Duodenal mucosa (tissue), 2 donors: ENCODE measurements around the gene GALNT12.

ENCODE experiments used
- H3K27ac ChIP-seq: one replicate; pipeline ENCODE4 v1.7.0; 2013; ENCODE audit warnings: low read depth, low read length
- H3K27me3 ChIP-seq, 2 donors: one replicate each; pipeline ENCODE4 v1.7.0; 2013; ENCODE audit warnings: low read length in 2 of 2, control low read depth in 1 of 2; ENCODE audit not compliant: insufficient read depth in 2 of 2, control insufficient read depth in 1 of 2
- H3K36me3 ChIP-seq, 2 donors: one replicate each; pipeline ENCODE4 v1.7.0; 2013; ENCODE audit warnings: low read length in 2 of 2, control low read depth in 1 of 2; ENCODE audit not compliant: insufficient read depth in 2 of 2, control insufficient read depth in 1 of 2
- H3K4me1 ChIP-seq, 2 donors: one replicate each; pipeline ENCODE4 v1.7.0; 2013; ENCODE audit warnings: low read length in 2 of 2, control low read depth in 1 of 2; ENCODE audit not compliant: insufficient read depth in 2 of 2, control insufficient read depth in 1 of 2
- H3K4me3 ChIP-seq, 2 donors: one replicate each; pipeline ENCODE4 v1.7.0; 2013; ENCODE audit warnings: low read length in 2 of 2, low read depth in 1 of 2
- H3K9ac ChIP-seq, 2 donors: one replicate each; pipeline ENCODE4 v1.7.0; 2013; ENCODE audit warnings: low read length in 2 of 2, low read depth in 1 of 2
- H3K9me3 ChIP-seq, 2 donors: one replicate each; pipeline ENCODE4 v1.7.0; 2013; ENCODE audit warnings: low read length in 2 of 2, control low read depth in 1 of 2; ENCODE audit not compliant: control insufficient read depth in 1 of 2

GALNT12 gene

DNA sequence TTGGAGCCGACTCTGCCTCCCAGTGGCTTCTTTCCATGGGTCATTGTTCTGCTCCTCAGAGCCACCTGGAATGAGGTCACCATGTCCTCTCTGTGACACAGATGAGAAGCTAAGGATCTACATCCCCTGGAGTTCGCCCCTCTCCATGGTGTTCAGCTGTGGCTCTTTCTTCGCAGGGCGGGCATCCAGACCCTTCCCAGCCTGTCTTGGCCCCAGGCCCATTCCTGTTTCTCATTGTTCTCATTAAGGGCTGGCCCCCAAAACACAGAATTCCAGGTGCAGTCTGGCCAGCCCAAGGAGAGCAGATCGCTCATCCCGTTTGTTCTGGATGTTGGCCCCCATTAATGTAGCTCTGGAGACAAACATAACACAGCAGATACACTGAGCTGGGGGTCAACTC lies 69.8 kb downstream of the GALNT12 start:
- no peaks in the 10 kb centered on the region for H3K27me3 ChIP-seq
- no peak overlapping the region for H3K4me3 ChIP-seq

DNA sequence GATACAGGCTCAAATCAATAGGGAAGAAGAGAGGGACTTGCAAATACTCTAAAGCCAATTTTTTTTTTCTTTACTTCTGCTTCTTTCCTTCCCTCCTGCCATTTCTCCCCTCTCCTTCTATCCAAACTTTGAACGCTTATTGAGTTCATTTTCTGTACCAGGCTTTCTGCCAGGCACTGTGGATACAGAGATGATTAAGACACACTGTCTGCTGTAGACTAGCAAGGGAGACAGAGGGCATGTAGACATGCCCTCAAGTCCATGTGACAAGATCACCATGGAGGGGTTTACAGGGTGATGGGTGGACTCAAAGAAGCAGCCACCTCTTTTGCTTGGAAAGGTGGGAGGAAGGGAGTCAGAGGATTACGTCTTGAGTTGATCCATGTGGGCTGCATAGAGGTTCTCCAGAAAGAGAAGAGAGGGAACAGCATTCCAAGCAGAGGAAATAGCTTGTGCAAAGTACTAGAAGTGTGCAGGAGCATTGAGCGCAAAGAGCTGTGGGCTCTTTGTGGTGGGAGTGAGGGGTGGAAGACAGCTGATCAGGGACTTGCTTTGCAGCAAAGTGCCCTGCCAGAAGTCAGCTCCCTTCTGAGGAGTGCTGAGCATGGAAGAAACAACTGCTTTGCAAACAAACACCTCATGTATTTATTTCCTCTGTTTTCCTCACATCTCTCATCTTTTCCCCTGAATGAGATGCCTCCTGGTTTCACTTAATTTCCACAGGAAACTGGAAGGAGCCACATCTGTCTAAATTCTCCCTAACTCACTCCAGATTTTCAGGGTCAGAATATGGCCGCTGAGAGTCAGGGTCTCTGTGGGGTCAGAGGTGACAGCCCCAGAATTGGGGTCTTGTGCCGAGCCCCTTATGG lies 71.9 kb downstream of the GALNT12 start:
- no peaks in the 10 kb centered on the region for H3K9me3 ChIP-seq
- no peak overlapping the region for H3K9ac ChIP-seq
- no peaks in the 10 kb centered on the region for H3K36me3 ChIP-seq
- no peak overlapping the region for H3K4me3 ChIP-seq
- no peaks in the 10 kb centered on the region for H3K27me3 ChIP-seq
- H3K4me1 ChIP-seq, result no peaks in the 10 kb centered on the region
- no peak overlapping the region for H3K27ac ChIP-seq

More for the DNA sequence above, 69.8 kb downstream of the GALNT12 start:
- Histone ChIP-seq H3K36me3 (no peaks in the 10 kb centered on the region), H3K4me1 (no peaks in the 10 kb centered on the region), H3K9ac (no peak overlapping the region), H3K9me3 (no peaks in the 10 kb centered on the region), H3K27ac (no peak overlapping the region)

DNA sequence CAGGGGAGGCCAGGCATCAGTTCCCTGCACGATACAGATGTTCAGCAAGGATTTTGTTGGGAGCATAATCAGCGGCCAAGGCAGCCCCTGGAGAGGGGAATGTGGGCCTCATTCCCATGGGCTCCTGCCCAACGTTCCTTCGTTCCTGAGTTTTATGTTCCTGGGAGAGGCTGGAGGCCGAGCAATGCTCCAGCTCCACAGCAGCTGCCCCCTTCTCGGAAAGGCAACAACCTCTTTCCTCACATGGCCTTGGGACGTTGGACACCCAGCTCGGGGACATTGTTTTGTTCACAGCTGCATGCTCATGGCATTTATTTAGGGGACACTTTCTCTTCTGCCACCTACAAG lies 72.5 kb downstream of the GALNT12 start:
- Histone ChIP-seq H3K4me1 (no peaks in the 10 kb centered on the region), H3K9me3 (no peaks in the 10 kb centered on the region), H3K27ac (no peak overlapping the region), H3K4me3 (no peak overlapping the region), H3K36me3 (no peaks in the 10 kb centered on the region), H3K9ac (no peak overlapping the region), H3K27me3 (no peaks in the 10 kb centered on the region)

DNA sequence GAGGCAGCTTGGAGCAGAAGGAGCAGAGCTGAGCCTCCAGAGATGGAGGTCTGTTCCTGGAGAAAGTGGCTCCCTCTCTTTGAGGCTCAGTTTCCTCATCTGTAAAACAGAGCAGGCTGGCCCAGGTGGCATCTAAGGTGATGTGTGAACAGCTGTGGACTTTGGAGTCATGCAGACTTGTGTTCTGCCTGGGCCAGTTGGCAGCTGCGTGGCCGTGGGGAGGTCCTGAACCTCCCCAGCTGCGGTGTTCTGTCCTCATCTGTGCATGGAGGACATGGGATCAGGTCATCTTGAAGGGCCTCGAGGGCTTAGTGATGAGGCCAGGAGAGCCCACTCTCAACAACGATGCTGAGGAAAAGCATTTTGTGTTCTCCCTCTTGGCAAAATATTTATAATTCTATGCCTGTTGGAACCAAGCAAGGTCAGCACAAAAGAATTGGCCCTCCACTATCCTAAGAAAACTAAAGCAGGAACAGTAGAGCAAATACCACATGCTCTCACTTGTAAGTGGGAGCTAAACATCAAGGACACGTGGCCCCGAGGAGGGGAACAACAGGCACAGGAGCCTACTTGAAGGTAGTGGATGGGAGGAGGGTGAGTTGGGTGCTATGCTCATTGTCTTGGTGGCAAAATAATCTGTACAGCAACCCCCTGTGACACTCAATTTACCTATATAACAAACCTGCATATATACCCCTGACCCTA lies 73.0 kb downstream of the GALNT12 start:
- H3K4me3 ChIP-seq, result no peak overlapping the region
- H3K27ac ChIP-seq, result no peak overlapping the region
- H3K27me3 ChIP-seq, result no peaks in the 10 kb centered on the region
- H3K9ac ChIP-seq, result no peak overlapping the region
- H3K4me1 ChIP-seq, result no peaks in the 10 kb centered on the region
- H3K9me3 ChIP-seq, result no peaks in the 10 kb centered on the region
- no peaks in the 10 kb centered on the region for H3K36me3 ChIP-seq

- Histone ChIP-seq H3K9me3 (no peaks in the 10 kb centered on the region), H3K9ac (no peak overlapping the region), H3K4me1 (no peaks in the 10 kb centered on the region), H3K4me3 (no peak overlapping the region), H3K36me3 (no peaks in the 10 kb centered on the region), H3K27ac (no peak overlapping the region), H3K27me3 (no peaks in the 10 kb centered on the region)
Measured at GRCh38 chr9:98881356-98881755, 73.9 kb downstream of the GALNT12 start.

GRCh38 chr9:98881836-98882568 lies 74.5 kb downstream of the GALNT12 start:
- no peaks in the 10 kb centered on the region for H3K9me3 ChIP-seq
- no peaks in the 10 kb centered on the region for H3K4me1 ChIP-seq
- no peak overlapping the region for H3K4me3 ChIP-seq
- H3K36me3 ChIP-seq, result no peaks in the 10 kb centered on the region
- no peaks in the 10 kb centered on the region for H3K27me3 ChIP-seq
- H3K9ac ChIP-seq, result no peak overlapping the region
- H3K27ac ChIP-seq, result no peak overlapping the region

- Histone ChIP-seq H3K9ac (no peak overlapping the region), H3K9me3 (no peaks in the 10 kb centered on the region), H3K27ac (no peak overlapping the region), H3K4me3 (no peak overlapping the region), H3K27me3 (no peaks in the 10 kb centered on the region), H3K4me1 (no peaks in the 10 kb centered on the region), H3K36me3 (no peaks in the 10 kb centered on the region)
Measured at GRCh38 chr9:98882569-98882923, 75.1 kb downstream of the GALNT12 start.

DNA sequence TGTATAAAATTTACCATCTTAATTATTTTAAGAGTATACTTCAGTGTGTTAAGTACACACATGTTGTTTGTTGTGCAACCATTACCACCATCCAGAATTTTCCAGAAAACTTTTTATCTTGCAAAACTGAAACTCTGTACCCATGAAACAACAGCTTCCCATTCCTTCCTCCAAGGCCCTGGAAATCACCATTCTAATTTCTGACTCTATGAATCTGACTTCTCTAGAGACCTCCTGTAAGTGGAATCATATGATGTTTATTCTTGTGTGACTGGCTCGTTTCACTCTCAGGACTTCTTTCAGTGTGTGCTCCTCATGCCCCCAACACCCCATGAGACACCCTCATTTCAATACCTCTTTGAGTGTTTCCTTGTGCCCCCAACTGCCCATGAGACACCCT lies 75.8 kb downstream of the GALNT12 start:
- Histone ChIP-seq H3K27me3 (no peaks in the 10 kb centered on the region), H3K9me3 (no peaks in the 10 kb centered on the region), H3K36me3 (no peaks in the 10 kb centered on the region), H3K27ac (no peak overlapping the region), H3K9ac (no peak overlapping the region), H3K4me1 (no peaks in the 10 kb centered on the region), H3K4me3 (no peak overlapping the region)

DNA sequence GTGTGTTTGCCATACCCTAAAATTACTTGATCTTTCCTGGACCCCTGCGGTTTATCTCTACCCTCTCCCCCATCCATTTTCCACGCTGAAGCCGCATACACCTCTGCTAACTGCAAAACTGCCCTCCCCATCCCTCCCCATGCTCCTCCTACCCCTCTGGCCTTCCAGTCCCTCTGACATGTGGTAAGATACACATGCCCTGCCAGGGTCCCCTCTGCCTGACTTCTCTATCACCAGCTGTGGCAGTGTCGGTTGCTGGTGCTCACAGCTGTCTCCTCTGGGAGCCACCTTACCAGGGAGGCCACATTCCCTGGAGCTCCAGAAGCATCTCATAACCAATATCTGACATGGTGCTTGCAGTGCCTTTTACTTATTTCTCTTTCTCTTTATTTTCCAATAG lies 77.4 kb downstream of the GALNT12 start:
- Histone ChIP-seq H3K4me1 (no peaks in the 10 kb centered on the region), H3K4me3 (no peak overlapping the region), H3K36me3 (no peaks in the 10 kb centered on the region), H3K9me3 (no peaks in the 10 kb centered on the region), H3K27ac (no peak overlapping the region), H3K9ac (no peak overlapping the region), H3K27me3 (no peaks in the 10 kb centered on the region)
